Ascending aorta (tissue), 2 donors: ENCODE results near the gene TSGA10IP. TPM values are rescaled to one million over a fixed set of nuclear protein-coding genes. Genes with fewer than 3 reads are reported as not detected.

Source experiments
- DNase-seq, 2 donors: peaks; one replicate each; pipeline ENCODE4 v3.0.0-alpha.2; 2019; ENCODE audit warnings: low spot score in 2 of 2
- H3K27ac ChIP-seq, 2 donors: fragments of 200-600 bp; sonication (generic); one replicate each; pipeline ENCODE4 v1.5.1; 2016 to 2017; ENCODE audit warnings: mild to moderate bottlenecking in 1 of 2
- H3K27me3 ChIP-seq: fragments of 200-600 bp; sonication (generic); one replicate; pipeline ENCODE4 v1.5.1; 2017
- H3K36me3 ChIP-seq, 2 donors: fragments of 200-600 bp; sonication (generic); one replicate each; pipeline ENCODE4 v1.5.1; 2016
- H3K4me1 ChIP-seq, 2 donors: fragments of 200-600 bp; sonication (generic); one replicate each; pipeline ENCODE4 v1.5.1; 2016 to 2017; ENCODE audit warnings: mild to moderate bottlenecking in 1 of 2
- H3K4me3 ChIP-seq, 2 donors: fragments of 200-600 bp; sonication (generic); one replicate each; pipeline ENCODE4 v1.5.1; 2016 to 2017; ENCODE audit warnings: mild to moderate bottlenecking in 1 of 2
- H3K9me3 ChIP-seq, 2 donors: fragments of 200-600 bp; sonication (generic); one replicate each; pipeline ENCODE4 v1.5.1; 2016
- intact Hi-C: fragments of 100-400 bp; cut with DNase I; formaldehyde crosslinking; loops from one replicate; pipeline ENCODE4 v1.15.1; 2023
- total RNA-seq: library from RNA; depleted of rRNA; stranded (reverse); fragments of >200 nt; gene quantifications from one replicate; pipeline ENCODE4 v1.1.0, GENCODE V29; 2016
- TF ChIP-seq, protein P1 (sequence below), 3 experiments: fragments of 200-600 bp in 2 of 3; fragments of 450-650 bp in 1 of 3; sonication (generic) in 2 of 3; IDR thresholded peaks; one replicate each; pipeline ENCODE4 v1.5.1; 2016 to 2019; ENCODE audit warnings: antibody characterized with exemption in 3 of 3, mild to moderate bottlenecking in 1 of 3, moderate library complexity in 1 of 3

The TSGA10IP gene
- total RNA-seq, 1 donor from 2014 or later = not detected

DNA sequence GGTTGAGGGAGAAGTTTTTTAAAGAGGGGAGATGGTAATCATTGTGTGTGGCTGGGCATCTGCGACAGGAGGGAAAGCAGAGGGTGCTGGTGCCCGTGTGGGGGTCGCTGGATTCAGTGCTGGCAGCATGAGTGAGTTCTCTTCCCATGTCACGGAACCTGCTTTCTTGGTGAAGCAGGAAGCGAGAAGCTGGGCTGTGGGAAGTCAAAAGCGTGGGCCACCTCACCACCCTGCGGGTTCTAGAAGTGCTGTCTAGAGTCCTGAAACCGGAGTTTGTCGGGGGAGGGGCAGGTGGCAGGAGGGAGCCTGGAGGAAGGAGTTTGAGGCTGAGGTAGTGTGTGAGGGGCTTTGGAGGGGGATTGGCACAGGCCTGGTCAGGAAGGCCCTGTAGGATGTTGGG, 30.5 kb downstream of the TSGA10IP start:
- TF ChIP-seq, protein P1, sequence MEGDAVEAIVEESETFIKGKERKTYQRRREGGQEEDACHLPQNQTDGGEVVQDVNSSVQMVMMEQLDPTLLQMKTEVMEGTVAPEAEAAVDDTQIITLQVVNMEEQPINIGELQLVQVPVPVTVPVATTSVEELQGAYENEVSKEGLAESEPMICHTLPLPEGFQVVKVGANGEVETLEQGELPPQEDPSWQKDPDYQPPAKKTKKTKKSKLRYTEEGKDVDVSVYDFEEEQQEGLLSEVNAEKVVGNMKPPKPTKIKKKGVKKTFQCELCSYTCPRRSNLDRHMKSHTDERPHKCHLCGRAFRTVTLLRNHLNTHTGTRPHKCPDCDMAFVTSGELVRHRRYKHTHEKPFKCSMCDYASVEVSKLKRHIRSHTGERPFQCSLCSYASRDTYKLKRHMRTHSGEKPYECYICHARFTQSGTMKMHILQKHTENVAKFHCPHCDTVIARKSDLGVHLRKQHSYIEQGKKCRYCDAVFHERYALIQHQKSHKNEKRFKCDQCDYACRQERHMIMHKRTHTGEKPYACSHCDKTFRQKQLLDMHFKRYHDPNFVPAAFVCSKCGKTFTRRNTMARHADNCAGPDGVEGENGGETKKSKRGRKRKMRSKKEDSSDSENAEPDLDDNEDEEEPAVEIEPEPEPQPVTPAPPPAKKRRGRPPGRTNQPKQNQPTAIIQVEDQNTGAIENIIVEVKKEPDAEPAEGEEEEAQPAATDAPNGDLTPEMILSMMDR (IDR thresholded peaks at IDR 0.05) = no peak
- no peaks in the 10 kb centered on the region for H3K27me3 ChIP-seq
- no peak for DNase-seq
- H3K36me3 ChIP-seq = peaks cover 39 to 52% of the 10 kb centered on the region in 2 donors
- no peak overlapping the region for H3K4me3 ChIP-seq
- no peaks in the 10 kb centered on the region for H3K4me1 ChIP-seq
- H3K9me3 ChIP-seq = no peaks in the 10 kb centered on the region
- intact Hi-C loops = no loop called here
- H3K27ac ChIP-seq = no peak overlapping the region

DNA sequence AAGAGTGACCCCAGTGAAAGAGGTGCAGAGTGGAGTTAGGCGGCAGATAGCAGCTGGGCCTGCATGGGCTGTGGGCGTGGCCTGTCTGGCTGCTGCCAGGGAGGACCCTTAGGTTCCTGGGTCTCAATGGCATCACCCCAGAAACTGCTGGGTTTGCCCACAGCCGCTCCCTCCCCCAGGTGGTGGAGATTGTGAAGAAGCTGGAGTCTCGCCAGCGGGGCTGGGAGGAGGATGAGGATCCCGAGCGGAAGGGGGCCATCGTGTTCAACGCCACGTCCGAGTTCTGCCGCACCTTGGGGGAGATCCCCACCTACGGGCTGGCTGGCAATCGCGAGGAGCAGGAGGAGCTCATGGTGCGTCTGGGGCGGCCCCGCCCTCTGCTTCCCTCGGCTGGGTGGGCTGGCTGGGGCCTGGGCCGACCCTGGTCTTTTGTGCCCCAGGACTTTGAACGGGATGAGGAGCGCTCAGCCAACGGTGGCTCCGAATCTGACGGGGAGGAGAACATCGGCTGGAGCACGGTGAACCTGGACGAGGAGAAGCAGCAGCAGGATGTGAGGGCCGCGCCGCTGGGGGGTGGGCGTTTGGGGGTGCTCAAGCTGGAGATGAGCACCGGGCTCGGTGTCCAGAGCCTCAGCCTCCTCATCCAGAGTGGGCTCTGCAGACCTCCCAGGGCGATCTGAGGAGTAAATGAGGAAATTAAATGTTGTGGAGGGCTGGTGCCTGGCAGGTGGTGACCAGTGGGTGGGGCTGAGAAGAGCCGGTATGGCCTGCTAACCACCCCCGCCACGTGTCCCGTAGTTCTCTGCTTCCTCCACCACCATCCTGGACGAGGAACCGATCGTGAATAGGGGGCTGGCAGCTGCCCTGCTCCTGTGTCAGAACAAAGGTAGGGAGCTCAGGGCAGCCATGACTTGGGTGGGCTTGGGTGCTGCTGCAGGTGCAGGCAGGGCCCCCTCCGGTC, 31.2 kb downstream of the TSGA10IP start:
- no peak for DNase-seq
- intact Hi-C loops = no loop called here
- no peaks in the 10 kb centered on the region for H3K27me3 ChIP-seq
- TF ChIP-seq, protein P1 (IDR thresholded peaks at IDR 0.05) = no peak
- no peak overlapping the region for H3K27ac ChIP-seq
- no peaks in the 10 kb centered on the region for H3K9me3 ChIP-seq
- H3K4me1 ChIP-seq = no peaks in the 10 kb centered on the region
- H3K36me3 ChIP-seq = peaks cover 39 to 52% of the 10 kb centered on the region in 2 donors
- no peak overlapping the region for H3K4me3 ChIP-seq

DNA sequence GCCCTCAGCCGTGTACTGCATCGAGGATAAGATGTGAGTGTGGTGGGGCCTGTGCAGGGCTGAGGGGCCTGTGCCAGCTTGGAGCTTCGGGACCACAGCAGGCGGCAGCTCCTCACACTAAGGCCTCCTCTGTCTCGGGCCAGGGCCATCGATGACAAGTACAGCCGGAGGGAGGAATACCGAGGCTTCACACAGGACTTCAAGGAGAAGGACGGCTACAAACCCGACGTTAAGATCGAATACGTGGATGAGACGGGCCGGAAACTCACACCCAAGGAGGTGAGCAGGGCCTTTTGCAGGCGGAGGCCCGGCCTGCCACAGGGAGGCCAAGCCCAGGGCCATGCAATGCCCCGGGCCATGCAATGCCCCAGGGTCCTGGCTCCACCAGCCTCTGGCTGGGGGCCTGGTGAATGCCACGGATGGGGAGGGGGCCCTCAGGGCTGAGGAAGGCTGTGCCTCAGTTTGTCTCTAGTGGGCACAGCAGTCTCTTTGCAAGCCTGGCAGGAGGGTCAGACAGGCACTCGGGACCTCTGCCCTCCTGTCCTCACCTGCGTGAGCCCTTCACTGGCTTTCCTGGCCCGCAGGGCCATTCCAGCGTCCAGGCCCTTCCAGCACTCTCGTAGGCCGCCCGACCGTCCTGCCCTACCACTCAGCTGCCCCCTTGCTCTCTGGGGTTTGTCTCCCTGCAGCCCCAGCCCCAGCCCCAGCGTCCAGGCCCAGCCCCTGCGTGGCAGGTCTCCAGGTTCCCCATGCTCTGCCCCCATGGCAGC, 32.5 kb downstream of the TSGA10IP start:
- no peak for DNase-seq
- TF ChIP-seq, protein P1 (IDR thresholded peaks at IDR 0.05) = no peak
- no peaks in the 10 kb centered on the region for H3K4me1 ChIP-seq
- no peak overlapping the region for H3K4me3 ChIP-seq
- H3K27ac ChIP-seq = no peak overlapping the region
- peaks cover 39 to 52% of the 10 kb centered on the region in 2 donors for H3K36me3 ChIP-seq
- H3K9me3 ChIP-seq = no peaks in the 10 kb centered on the region
- no peaks in the 10 kb centered on the region for H3K27me3 ChIP-seq
- intact Hi-C loops = no loop called here

DNA sequence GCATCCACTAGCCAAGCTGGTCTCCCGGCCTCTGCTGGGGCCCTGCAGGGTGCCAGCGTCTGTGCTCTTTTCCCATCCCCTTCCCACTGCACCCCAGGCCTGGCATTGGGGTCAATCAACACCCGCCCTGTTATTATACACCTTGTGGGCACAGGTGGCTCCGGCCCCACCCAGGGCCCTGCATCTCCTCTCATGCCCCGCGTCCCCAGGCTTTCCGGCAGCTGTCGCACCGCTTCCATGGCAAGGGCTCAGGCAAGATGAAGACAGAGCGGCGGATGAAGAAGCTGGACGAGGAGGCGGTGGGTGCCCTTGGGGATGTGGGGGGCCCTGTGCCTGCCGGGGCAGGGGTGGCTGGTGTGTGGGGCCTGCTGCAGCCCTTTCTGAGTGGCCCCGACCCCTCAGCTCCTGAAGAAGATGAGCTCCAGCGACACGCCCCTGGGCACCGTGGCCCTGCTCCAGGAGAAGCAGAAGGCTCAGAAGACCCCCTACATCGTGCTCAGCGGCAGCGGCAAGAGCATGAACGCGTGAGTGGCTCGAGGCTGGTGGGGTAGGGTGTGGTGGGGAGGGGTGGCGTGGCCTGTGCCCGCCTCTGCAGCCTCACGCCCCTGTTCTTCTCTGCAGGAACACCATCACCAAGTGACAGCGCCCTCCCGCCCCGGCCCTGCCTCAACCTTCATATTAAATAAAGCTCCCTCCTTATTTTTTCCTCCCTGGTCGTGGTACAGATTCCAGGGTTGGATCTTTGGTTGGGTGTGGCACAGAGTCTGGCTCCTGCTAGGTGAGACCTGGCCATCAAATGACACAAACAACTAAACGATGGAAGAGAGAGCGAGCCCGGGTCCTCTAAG, 33.3 kb downstream of the TSGA10IP start:
- no peaks in the 10 kb centered on the region for H3K4me1 ChIP-seq
- intact Hi-C loops = no loop called here
- no peaks in the 10 kb centered on the region for H3K9me3 ChIP-seq
- peaks cover 35 to 45% of the 10 kb centered on the region in 2 donors for H3K36me3 ChIP-seq
- H3K4me3 ChIP-seq = no peak overlapping the region
- no peaks in the 10 kb centered on the region for H3K27me3 ChIP-seq
- H3K27ac ChIP-seq = no peak overlapping the region
- TF ChIP-seq, protein P1 (IDR thresholded peaks at IDR 0.05) = no peak
- DNase-seq = no peak

DNA sequence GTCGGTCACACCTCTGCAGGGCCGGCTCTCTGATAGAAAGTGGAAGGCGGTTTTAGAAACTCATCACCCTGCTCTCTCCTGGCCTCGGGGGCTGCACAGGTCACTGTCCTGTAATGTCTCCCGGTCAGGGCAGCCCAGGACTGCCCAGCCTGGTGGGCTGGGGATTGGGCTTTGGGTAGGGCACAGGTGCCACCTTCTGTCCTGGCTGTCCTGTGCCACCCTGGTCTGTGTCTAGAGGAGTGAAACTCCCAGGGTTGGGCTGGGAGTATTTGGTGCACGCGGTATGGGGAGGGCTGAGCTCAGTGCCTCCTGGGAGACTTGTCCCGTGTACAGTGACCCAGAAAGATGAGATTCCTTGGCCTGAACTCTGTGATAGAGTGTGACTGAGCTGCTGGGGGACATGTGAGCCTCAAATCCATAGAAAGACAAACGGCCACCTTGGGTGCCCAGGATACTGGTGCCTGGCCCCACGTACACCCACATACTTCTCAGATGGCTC, 34.0 kb downstream of the TSGA10IP start:
- TF ChIP-seq, protein P1 (IDR thresholded peaks at IDR 0.05) = no peak
- peaks cover 32 to 44% of the 10 kb centered on the region in 2 donors for H3K36me3 ChIP-seq

More for the DNA sequence above, 34.0 kb downstream of the TSGA10IP start:
- Histone ChIP-seq H3K27ac (no peak overlapping the region), H3K9me3 (no peaks in the 10 kb centered on the region), H3K4me1 (no peaks in the 10 kb centered on the region), H3K4me3 (no peak overlapping the region), H3K27me3 (no peaks in the 10 kb centered on the region)
- DNase-seq = no peak
- intact Hi-C loops = no loop called here
